HG02623 (cell line): ENCODE results near the gene LRRC18.

ENCODE experiments used
- ATAC-seq: cut with Tn5 transposase; IDR thresholded peaks from one replicate; pipeline ENCODE4 v1.9.1; 2021; ENCODE audit warnings: moderate library complexity; ENCODE audit not compliant: unreplicated experiment

The LRRC18 gene

DNA sequence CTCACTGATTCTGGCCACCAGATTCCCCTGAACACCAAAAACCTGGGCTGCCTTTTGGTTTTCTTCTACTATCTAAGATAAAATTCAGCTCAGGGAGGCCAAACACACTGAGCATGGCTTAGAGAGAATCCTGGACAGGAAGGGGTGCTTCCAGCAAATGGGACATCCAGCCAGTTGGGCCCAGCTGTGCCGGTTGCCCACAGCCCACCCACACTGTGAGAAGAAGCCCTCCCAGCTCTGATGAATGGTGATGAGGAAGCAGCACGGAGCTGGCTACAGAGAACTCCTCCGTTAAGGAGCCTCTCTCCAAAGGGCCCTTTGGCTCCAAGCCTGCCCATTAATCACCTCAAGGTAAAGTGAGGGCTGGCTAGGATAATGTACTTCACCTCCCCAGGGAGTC lies 15.9 kb downstream of the LRRC18 start:
- ATAC-seq = no peak

DNA sequence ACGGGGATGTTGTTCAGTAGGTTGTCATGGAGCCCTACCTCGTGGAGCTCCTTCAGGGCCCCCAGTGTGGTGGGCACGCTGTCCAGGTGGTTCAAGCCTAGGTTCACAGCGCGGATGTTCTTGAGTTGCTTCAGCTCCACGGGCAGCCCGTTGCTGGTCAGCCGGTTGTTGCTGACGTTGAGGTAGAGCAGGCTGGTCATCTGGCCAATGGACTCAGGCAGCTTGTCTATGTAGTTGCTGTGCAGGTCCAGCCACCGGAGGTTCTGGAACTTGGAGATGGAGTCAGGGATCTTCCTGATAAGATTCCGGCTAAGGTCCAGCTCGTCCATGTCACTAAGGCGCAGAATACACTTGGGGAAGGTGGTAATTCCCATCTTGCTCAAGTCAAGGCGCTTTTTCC lies 26.0 kb downstream of the LRRC18 start:
- ATAC-seq = no peak

DNA sequence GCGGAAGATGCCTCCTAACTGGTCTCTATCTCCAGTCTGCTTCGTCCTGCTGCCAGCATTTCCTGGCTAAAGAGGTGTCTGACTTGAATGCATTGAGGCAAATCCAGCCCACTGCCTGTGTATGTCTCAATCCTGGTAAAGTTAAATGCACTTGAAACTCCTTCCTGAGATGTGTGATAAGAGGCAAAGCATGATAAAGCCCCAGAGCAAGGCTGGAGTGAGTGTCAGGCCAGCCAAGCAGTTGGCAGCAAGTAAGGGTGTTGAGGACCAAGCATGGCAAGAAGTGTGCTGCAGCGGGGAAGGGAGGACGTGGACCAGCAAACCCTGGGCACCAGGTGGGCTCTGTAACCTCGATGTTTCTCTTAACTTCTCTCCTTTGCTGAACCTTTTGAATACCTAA lies 29.1 kb downstream of the LRRC18 start:
- ATAC-seq = no peak

DNA sequence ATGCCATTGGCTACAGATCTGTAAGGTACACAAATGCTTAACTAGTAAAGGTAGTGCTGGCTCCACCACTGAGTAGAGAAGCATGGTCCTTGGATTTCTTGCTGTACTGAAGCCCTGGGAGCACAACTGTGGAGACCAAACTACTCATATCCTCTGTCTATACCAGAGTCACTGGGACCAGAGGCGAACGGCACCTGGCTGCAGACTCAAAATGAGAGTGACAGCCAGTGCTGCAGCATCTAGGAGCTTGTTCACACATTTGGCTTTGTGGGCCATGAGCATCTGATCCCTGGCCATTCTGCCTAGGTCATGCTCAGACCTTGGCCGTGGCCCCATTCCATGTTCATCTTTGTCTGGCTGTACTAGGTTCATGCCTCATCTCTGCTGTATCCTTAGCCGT lies 31.9 kb downstream of the LRRC18 start:
- no peak for ATAC-seq

DNA sequence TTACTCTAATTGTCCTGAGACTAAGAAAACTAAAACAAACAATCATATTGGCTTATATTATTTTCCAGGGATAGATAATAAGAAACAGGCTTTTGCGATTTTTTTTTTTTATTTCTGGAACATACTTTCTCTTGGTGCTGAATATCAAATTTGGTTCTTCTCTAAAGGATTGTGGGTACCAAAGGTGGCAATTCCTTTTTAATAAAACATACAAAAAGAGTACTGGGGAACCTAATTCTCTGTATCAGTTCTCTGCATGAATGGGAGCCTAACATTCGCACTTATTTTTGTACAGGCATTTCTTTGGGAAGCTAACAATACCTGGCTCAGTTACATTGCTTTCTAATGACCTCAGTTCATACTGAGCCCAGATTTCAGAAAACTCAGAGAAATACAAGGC lies 32.8 kb downstream of the LRRC18 start:
- no peak for ATAC-seq

DNA sequence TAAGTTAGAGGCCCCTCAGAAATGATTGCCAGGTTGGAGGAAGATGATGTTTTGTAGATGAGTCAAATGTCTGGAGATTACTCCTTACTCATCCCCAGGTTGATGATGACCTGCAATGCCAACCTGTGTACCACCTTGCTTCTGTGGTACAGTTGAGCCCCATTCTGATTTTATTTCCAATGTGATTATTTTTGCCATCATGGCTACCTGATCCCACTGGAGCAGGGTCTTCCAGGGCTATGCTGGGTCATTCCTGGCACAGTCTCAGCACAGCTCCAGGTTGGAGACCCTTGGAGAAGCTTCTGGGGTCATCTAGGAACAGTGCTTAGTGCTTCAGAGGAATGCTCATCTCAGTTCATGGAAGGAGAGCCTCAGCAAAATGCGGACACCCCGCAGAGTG lies 34.3 kb downstream of the LRRC18 start:
- ATAC-seq = no peak

DNA sequence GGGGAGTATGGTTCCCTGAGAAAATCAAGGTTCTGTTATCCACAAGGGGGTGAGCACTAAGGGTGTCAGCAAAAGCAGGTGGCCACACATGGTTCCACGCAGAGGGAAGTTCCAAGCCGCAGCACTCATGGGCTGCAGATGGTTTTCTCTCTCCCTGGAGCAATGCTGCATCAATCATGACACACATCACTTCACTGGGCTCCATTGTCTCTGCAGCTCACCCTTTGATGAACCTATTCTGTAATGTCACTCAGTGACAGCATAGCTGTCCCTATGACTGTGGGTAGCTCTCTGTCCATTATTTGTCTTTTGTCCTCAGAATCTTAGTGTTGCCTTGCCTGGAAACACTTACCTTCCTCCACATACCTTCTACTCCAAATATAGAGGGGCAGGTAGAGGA lies 34.8 kb downstream of the LRRC18 start:
- no peak for ATAC-seq

DNA sequence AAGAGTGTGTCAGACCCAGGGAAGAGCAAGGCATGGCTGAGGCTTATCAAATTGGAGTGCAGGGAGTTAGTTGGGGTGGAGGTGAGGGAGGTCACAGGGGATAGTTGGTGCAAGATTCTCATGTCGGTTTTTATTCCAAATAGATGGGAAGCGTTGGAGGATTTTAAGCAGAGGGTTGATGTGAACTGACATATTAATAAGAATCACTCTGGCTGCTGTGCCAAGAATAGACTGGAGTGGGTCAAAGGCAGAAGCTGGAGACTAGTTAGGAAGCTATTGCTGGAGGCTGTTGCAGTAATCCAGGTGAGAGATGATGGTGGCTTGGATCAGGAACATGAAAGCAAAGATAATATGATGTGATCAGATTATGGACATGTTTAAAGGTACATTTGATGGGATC lies 36.5 kb downstream of the LRRC18 start:
- no peak for ATAC-seq

DNA sequence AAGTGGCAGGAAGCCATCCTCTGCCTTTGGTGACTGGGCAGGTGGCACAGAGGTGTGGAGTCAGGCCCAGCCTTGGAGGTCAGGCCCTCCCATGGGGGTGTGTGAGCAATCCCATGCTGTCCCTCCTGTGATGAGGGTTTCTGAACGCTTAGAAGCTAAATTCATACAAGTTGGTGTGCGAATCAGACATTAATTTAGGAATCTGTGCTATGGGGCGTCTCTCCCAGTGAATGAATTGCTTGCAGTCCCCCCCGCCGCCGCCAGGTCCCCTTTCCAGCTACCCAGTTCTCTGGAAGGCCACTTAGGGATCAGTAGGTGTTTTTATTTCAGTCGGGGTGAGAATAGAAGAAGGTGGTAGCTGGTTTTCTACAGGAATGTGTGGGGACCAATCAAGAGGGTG lies 37.5 kb downstream of the LRRC18 start:
- no peak for ATAC-seq

DNA sequence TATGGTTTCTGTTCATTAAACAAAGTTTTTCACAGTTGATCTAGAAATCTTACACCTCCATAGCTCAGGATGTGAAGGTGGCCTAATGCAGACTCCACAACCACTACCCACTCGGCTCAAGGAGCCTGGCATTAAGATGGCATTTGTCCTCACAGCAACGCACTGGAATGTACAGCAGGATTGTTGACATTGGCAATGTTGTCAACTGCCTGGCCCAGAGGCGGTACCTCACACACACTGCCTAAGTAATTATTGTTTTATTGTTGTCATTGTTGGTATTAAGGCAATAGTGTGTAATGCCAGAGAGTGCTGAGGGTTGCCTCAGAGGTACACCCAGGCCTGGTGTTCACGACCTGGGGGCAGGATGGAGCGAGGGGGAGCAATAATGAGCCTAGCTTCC lies 38.3 kb downstream of the LRRC18 start:
- no peak for ATAC-seq

DNA sequence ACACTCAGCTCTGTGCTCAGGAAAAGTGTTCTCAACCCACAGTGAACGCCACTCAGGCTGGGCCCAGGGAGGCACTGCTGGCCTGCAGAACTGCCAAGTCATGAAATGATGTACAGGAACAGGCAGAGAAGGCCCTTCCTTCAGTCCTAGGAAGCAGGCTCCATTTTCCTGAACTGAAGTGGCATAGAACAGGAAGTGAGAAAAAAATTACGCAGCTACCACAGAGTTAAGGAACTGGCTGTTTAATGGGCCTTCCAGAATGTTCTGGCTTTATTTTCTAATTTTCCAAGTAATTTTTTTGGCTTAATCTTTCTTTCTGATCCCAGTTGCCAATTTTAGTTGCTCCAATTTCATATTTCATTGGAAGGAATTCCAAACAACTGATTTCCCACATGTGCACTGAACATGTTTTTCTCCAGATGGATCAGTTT lies 39.3 kb downstream of the LRRC18 start:
- no peak for ATAC-seq

DNA sequence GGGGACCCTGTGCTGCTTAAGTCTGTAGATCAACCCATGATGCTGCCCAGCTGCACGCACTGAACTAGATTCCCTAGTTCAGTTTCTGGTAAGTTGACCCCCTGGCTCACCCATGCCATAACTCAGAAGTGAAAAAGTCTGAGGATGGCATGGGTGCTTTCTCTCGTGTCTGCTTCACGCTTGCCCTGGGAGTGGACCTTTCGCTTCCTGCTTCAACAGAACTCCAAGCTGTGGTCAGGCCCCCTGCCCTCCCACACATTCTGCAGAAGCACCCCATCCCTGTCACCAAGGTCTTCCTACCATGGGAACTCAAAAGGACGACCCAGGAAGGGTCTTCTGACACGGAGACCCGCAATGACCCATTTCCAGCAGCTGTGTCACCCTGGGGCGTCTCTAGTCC lies 39.9 kb downstream of the LRRC18 start:
- no peak for ATAC-seq

DNA sequence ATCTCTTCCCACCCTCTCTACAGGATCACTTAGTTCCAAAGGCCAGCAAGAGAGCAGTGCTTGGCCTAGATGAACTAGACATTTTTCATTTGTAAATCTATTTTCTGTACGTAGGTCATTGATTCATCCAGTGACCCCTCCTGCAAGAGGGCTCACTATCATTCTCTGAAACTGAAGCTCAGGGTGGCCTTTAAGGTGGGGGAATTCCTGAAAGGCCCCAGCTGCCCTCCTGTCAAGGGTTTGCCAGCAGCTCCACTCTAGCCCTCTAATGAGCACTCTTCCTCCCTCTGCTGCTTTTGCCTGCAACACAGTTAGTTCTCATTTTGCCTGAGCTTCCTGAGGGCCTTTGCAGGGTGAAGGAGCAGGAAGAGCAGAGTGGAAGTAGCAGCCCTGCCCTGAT lies 41.2 kb downstream of the LRRC18 start:
- no peak for ATAC-seq

DNA sequence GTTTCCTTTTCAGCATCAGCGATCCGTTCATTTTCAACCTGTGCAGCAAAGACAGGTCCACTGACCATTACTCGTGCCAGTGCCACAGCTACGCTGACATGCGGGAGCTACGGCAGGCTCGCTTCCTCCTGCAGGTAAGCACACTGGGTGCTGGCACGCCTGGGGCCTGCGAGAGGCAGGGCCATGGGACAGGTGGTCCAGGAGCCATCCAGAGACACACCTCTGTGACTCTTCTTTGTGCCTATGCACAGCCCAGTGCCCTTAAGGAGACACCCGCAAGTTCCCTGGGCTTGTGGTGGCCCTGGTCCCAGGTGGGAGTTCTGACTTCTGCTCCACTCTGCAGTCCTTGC lies 42.2 kb downstream of the LRRC18 start:
- no peak for ATAC-seq

DNA sequence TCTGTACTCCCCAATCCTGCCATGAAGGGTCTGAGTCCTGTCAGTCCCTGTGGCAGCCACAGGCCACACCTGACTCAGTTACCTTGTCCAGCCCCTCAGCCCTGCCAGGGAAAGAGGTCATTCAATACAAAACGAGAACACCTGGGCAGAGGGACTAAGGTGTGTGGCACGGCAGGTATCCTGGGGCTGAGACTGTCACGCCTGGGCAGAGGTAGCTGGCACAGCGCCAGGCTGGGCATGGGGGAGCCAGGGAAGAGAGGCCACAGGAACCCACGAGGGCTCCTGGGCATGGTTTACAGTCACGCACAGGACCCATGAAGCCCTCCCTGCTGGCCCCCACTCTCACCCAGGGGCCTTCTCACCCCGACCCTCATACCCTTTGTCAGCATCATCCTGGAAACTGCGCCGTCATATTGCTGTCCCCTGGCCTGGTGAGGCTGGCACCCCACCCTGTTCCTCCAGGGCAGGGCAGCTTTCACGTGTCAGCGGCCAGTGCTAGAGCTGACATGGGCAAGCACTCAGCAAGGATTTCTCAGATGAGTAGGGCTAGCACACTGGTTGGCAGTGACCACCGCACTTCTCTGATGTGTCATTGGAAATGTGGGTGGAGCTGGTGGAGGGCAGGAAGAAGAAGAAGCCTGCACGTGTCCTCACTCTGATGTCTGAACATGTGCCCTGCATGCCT lies 42.7 kb downstream of the LRRC18 start:
- ATAC-seq = no peak

DNA sequence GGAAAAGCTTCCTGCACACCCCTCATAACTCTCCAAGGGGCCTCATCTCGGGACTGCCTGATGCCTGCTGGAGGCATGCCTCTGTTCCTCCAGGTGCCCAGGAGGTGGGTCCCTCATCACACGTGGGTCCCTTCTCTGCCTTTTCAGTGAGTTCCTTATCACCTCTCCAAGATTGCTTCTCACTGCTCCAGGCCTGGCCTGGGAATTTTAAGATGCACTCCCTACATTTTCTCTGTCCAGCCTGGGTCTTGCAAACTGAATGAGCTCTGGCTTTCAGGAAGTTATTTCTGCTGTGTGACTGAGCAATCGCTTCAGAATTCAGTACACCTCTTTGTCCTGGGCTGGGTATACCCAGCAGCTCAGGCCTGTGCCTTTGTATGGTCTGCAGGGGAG lies 43.8 kb downstream of the LRRC18 start:
- no peak for ATAC-seq

DNA sequence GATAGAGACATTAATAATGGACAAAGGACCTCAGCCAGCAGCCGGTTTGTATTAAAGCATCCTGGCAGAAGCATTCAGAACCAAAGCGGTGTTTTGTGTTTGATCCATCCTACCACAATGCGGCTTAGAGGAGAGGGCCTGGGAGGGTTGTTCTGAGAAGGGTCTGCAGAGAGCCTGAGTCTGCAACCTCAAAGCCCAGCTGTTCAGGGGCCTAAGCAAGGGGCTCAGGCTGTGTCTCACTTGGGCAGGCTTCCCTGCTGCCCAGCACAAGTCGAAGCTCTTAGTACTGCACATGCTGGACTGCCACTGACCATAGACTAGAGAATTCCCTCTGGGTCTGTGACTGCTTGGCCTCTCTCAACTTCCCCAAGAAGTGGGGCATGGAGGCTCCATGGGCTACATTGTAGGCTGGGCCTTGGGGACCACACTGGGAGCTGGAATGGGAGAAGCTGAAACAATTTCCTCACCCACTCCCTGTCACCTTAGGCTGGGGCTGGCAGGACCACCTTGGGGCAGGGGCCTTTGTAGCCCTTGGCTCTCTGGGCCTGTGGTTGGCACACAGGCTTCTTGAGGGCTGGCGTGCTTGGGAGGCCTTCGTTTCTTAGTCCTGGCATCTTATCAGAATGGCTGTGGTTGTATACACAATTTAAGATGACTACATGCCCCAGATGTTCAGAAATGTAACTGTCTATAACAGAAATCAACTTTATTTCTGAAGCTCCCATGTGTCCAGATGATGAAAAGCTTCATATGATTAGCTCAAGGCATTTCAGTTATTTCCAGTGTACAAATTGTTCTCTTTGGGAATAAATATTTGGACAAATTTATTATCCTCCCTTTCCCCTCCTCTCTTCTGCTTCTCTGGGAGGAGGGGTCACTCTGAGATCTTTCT lies 44.5 kb downstream of the LRRC18 start:
- ATAC-seq = no peak

DNA sequence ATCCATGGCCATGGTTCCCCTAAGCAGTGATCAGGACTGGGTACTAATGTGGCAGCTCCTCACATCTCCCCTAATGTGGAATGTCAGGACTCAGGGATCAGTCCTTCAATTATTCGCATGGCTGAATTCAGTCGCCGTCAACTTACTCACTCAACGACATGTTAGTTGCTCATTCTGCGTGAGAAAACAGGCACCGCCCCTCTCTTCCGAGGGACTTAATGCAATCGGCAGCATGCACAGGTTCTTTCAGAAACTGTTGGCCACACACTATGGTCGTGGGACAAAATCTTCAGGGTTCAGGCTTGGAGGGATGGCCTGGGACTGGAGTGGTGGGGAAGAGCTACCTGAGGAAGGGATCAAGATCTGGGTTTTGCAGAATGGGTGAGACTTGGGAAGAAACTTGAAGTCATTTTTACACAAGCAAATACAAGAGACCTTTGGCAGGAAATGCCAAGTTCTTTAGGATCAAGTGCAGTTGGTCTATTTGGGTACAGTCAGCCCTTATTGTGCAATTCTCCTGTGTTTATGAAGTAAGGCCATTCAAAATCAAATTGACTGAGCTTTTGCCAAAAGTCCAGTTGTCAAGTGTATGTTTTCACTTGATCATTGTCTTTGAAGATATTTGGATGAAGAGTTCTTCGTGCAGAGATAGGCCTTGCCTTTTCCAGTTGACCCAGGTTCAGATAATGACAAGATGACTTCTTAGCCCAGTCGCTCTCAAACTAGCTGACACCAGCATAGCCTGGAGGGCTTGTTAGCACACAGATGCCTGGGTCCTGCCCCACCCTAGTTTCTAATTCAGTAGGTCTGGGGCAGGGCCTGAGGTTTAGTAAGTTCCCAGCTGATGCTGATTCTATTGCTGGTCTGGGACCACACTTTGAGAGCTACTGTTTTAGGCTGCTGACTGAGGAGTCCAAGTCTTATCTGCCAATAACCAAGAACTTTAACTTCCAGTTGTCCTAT lies 48.5 kb downstream of the LRRC18 start:
- ATAC-seq = no peak

DNA sequence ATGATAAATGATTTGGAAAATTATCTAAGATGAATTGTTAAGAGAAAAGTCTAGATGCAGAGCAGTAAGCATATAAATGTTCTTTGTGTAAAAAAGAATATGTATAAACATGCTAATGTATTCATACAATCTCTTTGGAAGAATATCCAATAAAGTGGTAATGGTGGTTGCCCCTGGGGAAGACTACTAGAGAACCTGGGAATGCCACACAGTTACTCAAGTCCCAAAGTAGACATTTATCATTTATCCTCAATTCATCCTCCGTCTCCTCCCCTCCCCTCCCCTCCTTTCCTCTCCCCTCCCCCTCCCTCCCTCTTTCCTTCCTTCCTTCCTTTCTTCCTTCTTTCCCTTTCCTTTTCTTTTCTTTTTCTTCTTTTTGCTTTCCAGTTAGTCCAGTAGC lies 51.7 kb downstream of the LRRC18 start:
- no peak for ATAC-seq

DNA sequence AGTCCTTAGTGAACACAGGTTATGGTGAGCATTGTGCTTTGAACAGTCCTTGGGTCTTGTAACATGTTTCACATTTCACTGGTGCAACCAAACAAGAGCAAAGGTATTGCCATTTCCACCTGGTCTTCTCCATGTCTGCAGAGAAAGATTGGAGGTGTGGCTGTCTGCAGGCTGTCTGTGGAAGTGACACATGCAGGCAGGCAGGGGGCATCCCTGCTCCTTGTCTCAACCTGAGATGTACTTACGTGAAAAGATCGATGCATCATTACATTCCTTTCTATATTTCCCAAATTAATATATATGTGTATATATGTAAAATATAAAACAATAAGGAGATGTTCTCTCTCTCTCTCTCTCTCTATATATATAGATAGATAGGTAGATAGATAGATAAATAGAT lies 54.3 kb downstream of the LRRC18 start:
- ATAC-seq = no peak
